Measurements from ENCODE around the gene ADORA2B. TPM values are rescaled to one million over a fixed set of nuclear protein-coding genes. Genes with fewer than 3 reads are reported as not detected.

The ADORA2B gene
- total RNA-seq, 2 experiments from 2014 or later = 0.13 to 0.40 TPM

GRCh38 chr17:15914400-15915170 is 30.3 kb upstream of the ADORA2B start:
- Mint-ChIP-seq H3K4me3 (no peak overlapping the region), H3K36me3 (ENCODE audit: low read depth) (no peaks in the 10 kb centered on the region), H3K27me3 (peaks cover 8% of the 10 kb centered on the region), H3K27ac (no peak overlapping the region), H3K4me1 (no peaks in the 10 kb centered on the region), H3K9me3 (no peaks in the 10 kb centered on the region)
- ChIA-PET POLR2A (interaction anchor here (1.4 kb wide), 1 partner anchor 44 kb away, joined by 7 read pairs; no protein-coding TSS in a partner anchor), CTCF (interaction anchor here (1.1 to 1.3 kb wide), 2 partner anchors 30 to 85 kb away, joined by 3 to 5 read pairs; partner anchors contain the start of genes ADORA2B, TTC19 and ZSWIM7)
- DNase-seq = no peak

GRCh38 chr17:15915961-15916360 is 29.0 kb upstream of the ADORA2B start:
- no peak overlapping the region for H3K27ac Mint-ChIP-seq
- POLR2A ChIA-PET = no interaction called here
- H3K4me1 Mint-ChIP-seq = no peaks in the 10 kb centered on the region
- H3K27me3 Mint-ChIP-seq = peaks cover 10% of the 10 kb centered on the region
- DNase-seq = no peak
- H3K36me3 Mint-ChIP-seq (ENCODE audit: low read depth) = no peaks in the 10 kb centered on the region
- CTCF ChIA-PET = no interaction called here
- H3K9me3 Mint-ChIP-seq = no peaks in the 10 kb centered on the region
- no peak overlapping the region for H3K4me3 Mint-ChIP-seq

GRCh38 chr17:15917021-15917437 is 27.9 kb upstream of the ADORA2B start:
- H3K4me3 Mint-ChIP-seq = no peak overlapping the region
- H3K27me3 Mint-ChIP-seq = peaks cover 16% of the 10 kb centered on the region
- H3K4me1 Mint-ChIP-seq = no peaks in the 10 kb centered on the region
- ChIA-PET CTCF (no interaction called here), POLR2A (no interaction called here)
- DNase-seq = no peak
- no peaks in the 10 kb centered on the region for H3K9me3 Mint-ChIP-seq
- H3K27ac Mint-ChIP-seq = no peak overlapping the region
- H3K36me3 Mint-ChIP-seq (ENCODE audit: low read depth) = no peaks in the 10 kb centered on the region

GRCh38 chr17:15917438-15918027 is 27.4 kb upstream of the ADORA2B start:
- no peak overlapping the region for H3K27ac Mint-ChIP-seq
- H3K9me3 Mint-ChIP-seq = no peaks in the 10 kb centered on the region
- CTCF ChIA-PET = no interaction called here
- peaks cover 19% of the 10 kb centered on the region for H3K27me3 Mint-ChIP-seq
- no peaks in the 10 kb centered on the region for H3K36me3 Mint-ChIP-seq (ENCODE audit: low read depth)
- no peak overlapping the region for H3K4me3 Mint-ChIP-seq
- POLR2A ChIA-PET = no interaction called here
- H3K4me1 Mint-ChIP-seq = no peaks in the 10 kb centered on the region
- no peak for DNase-seq

- CTCF ChIA-PET = no interaction called here
- Mint-ChIP-seq H3K36me3 (ENCODE audit: low read depth) (no peaks in the 10 kb centered on the region), H3K4me1 (no peaks in the 10 kb centered on the region), H3K27ac (no peak overlapping the region), H3K9me3 (no peaks in the 10 kb centered on the region), H3K4me3 (no peak overlapping the region), H3K27me3 (peaks cover 19% of the 10 kb centered on the region)
- DNase-seq = no peak
- POLR2A ChIA-PET = no interaction called here
Measured at GRCh38 chr17:15918261-15918660, 26.7 kb upstream of the ADORA2B start.

GRCh38 chr17:15918661-15919259 is 26.2 kb upstream of the ADORA2B start:
- ChIA-PET POLR2A (no interaction called here), CTCF (no interaction called here)
- Mint-ChIP-seq H3K4me1 (no peaks in the 10 kb centered on the region), H3K27ac (no peak overlapping the region), H3K27me3 (peaks cover 18% of the 10 kb centered on the region), H3K9me3 (no peaks in the 10 kb centered on the region), H3K4me3 (no peak overlapping the region), H3K36me3 (ENCODE audit: low read depth) (no peaks in the 10 kb centered on the region)
- DNase-seq = no peak

- ChIA-PET POLR2A (no interaction called here), CTCF (no interaction called here)
- no peak overlapping the region for H3K4me3 Mint-ChIP-seq
Measured at GRCh38 chr17:15919466-15919865, 25.5 kb upstream of the ADORA2B start.

GRCh38 chr17:15920758-15921239 is 24.1 kb upstream of the ADORA2B start:
- POLR2A ChIA-PET = no interaction called here
- no peak overlapping the region for H3K4me3 Mint-ChIP-seq

More at GRCh38 chr17:15919466-15919865, 25.5 kb upstream of the ADORA2B start:
- no peak for DNase-seq
- H3K9me3 Mint-ChIP-seq = no peaks in the 10 kb centered on the region
- no peak overlapping the region for H3K27ac Mint-ChIP-seq
- H3K36me3 Mint-ChIP-seq (ENCODE audit: low read depth) = no peaks in the 10 kb centered on the region
- H3K27me3 Mint-ChIP-seq = peaks cover 16% of the 10 kb centered on the region
- H3K4me1 Mint-ChIP-seq = no peaks in the 10 kb centered on the region

GRCh38 chr17:15921640-15922039 is 23.3 kb upstream of the ADORA2B start:
- H3K36me3 Mint-ChIP-seq (ENCODE audit: low read depth) = no peaks in the 10 kb centered on the region
- no peak for DNase-seq
- POLR2A ChIA-PET = no interaction called here
- H3K4me1 Mint-ChIP-seq = no peaks in the 10 kb centered on the region
- H3K27me3 Mint-ChIP-seq = peaks cover 17% of the 10 kb centered on the region
- CTCF ChIA-PET = no interaction called here
- no peak overlapping the region for H3K4me3 Mint-ChIP-seq
- no peaks in the 10 kb centered on the region for H3K9me3 Mint-ChIP-seq
- no peak overlapping the region for H3K27ac Mint-ChIP-seq

More at GRCh38 chr17:15920758-15921239, 24.1 kb upstream of the ADORA2B start:
- Mint-ChIP-seq H3K27me3 (peaks cover 15% of the 10 kb centered on the region), H3K9me3 (no peaks in the 10 kb centered on the region), H3K36me3 (ENCODE audit: low read depth) (no peaks in the 10 kb centered on the region), H3K4me1 (no peaks in the 10 kb centered on the region), H3K27ac (no peak overlapping the region)
- no peak for DNase-seq
- CTCF ChIA-PET = no interaction called here

- H3K27me3 Mint-ChIP-seq = peaks cover 17% of the 10 kb centered on the region
- no peaks in the 10 kb centered on the region for H3K9me3 Mint-ChIP-seq
- H3K4me1 Mint-ChIP-seq = no peaks in the 10 kb centered on the region
- POLR2A ChIA-PET = no interaction called here
- no peak overlapping the region for H3K4me3 Mint-ChIP-seq
- no peaks in the 10 kb centered on the region for H3K36me3 Mint-ChIP-seq (ENCODE audit: low read depth)
- no peak overlapping the region for H3K27ac Mint-ChIP-seq
- no peak for DNase-seq
- CTCF ChIA-PET = no interaction called here
Measured at GRCh38 chr17:15922586-15922985, 22.3 kb upstream of the ADORA2B start.

GRCh38 chr17:15926039-15926740 is 18.7 kb upstream of the ADORA2B start:
- CTCF ChIA-PET = interaction anchor here (0.7 kb wide), 1 partner anchor 19 kb away, joined by 3 read pairs; the partner anchor contains the start of gene ADORA2B

GRCh38 chr17:15928286-15928785 is 16.6 kb upstream of the ADORA2B start:
- CTCF ChIA-PET = no interaction called here
- peaks cover 29% of the 10 kb centered on the region for H3K27me3 Mint-ChIP-seq
- H3K4me1 Mint-ChIP-seq = no peaks in the 10 kb centered on the region

More at GRCh38 chr17:15926039-15926740, 18.7 kb upstream of the ADORA2B start:
- POLR2A ChIA-PET = no interaction called here
- Mint-ChIP-seq H3K36me3 (ENCODE audit: low read depth) (no peaks in the 10 kb centered on the region), H3K4me3 (no peak overlapping the region), H3K27me3 (peaks cover 34% of the 10 kb centered on the region), H3K4me1 (no peaks in the 10 kb centered on the region), H3K27ac (no peak overlapping the region), H3K9me3 (no peaks in the 10 kb centered on the region)
- DNase-seq = no peak

GRCh38 chr17:15929941-15930340 is 15.0 kb upstream of the ADORA2B start:
- H3K27ac Mint-ChIP-seq = no peak overlapping the region
- POLR2A ChIA-PET = no interaction called here
- no peak overlapping the region for H3K4me3 Mint-ChIP-seq
- peaks cover 29% of the 10 kb centered on the region for H3K27me3 Mint-ChIP-seq
- no peaks in the 10 kb centered on the region for H3K36me3 Mint-ChIP-seq (ENCODE audit: low read depth)
- no peak for DNase-seq
- CTCF ChIA-PET = no interaction called here
- no peaks in the 10 kb centered on the region for H3K9me3 Mint-ChIP-seq
- no peaks in the 10 kb centered on the region for H3K4me1 Mint-ChIP-seq

More at GRCh38 chr17:15928286-15928785, 16.6 kb upstream of the ADORA2B start:
- Mint-ChIP-seq H3K9me3 (no peaks in the 10 kb centered on the region), H3K4me3 (no peak overlapping the region), H3K36me3 (ENCODE audit: low read depth) (no peaks in the 10 kb centered on the region), H3K27ac (no peak overlapping the region)
- POLR2A ChIA-PET = no interaction called here
- no peak for DNase-seq

Data from activated CD4-positive, alpha-beta memory T cell treated with anti-CD3 and anti-CD28 coated beads, Interleukin-2, amount 10 ng/mL, durations not matched to agents 7 days and 5 days (primary cell).